DLD1 (cell line): ENCODE measurements around the gene CCDC136.

Experiments
- in situ Hi-C: cut with HindIII; loops from 2 replicates; pipeline ENCODE4 v1.10.0; 2017; ENCODE audit warnings: low sequenced_read_pairs

Gene CCDC136

GRCh38 chr7:128830231-128831177 lies 38.7 kb downstream of the CCDC136 start, which contains the start of gene FLNC:
Gene FLNC (plus strand): TSS chr7:128830406. CDS start chr7:128830638, 232 bp downstream.
- in situ Hi-C loops = no loop called here

GRCh38 chr7:128831178-128831993 lies 39.6 kb downstream of the CCDC136 start:
- in situ Hi-C loops = no loop called here

GRCh38 chr7:128831994-128832879 lies 40.5 kb downstream of the CCDC136 start:
- in situ Hi-C loops = no loop called here

GRCh38 chr7:128832880-128833147 lies 41.0 kb downstream of the CCDC136 start:
- in situ Hi-C loops = no loop called here

- in situ Hi-C loops = no loop called here
Observed at GRCh38 chr7:128833148-128833945, 41.6 kb downstream of the CCDC136 start.

GRCh38 chr7:128833946-128834325 lies 42.2 kb downstream of the CCDC136 start:
- in situ Hi-C loops = no loop called here

GRCh38 chr7:128835231-128835751 lies 43.5 kb downstream of the CCDC136 start:
- in situ Hi-C loops = no loop called here

- in situ Hi-C loops = no loop called here
Observed at GRCh38 chr7:128835790-128836641, 44.2 kb downstream of the CCDC136 start.

- in situ Hi-C loops = no loop called here
Observed at GRCh38 chr7:128836729-128837348, 45.1 kb downstream of the CCDC136 start.

GRCh38 chr7:128837521-128837921 lies 45.8 kb downstream of the CCDC136 start:
- in situ Hi-C loops = no loop called here

GRCh38 chr7:128838109-128838779 lies 46.5 kb downstream of the CCDC136 start:
- in situ Hi-C loops = no loop called here

GRCh38 chr7:128838981-128839731 lies 47.4 kb downstream of the CCDC136 start:
- in situ Hi-C loops = no loop called here

GRCh38 chr7:128839751-128840177 lies 48.0 kb downstream of the CCDC136 start:
- in situ Hi-C loops = no loop called here

GRCh38 chr7:128840326-128841170 lies 48.8 kb downstream of the CCDC136 start:
- in situ Hi-C loops = no loop called here

GRCh38 chr7:128841171-128841690 lies 49.5 kb downstream of the CCDC136 start:
- in situ Hi-C loops = no loop called here
